ENCODE data around the gene PCDHAC2.

GRCh38 chr5:141003031-141003430 is 36.8 kb downstream of the PCDHAC2 start:
- TF ChIP-seq, protein P1, sequence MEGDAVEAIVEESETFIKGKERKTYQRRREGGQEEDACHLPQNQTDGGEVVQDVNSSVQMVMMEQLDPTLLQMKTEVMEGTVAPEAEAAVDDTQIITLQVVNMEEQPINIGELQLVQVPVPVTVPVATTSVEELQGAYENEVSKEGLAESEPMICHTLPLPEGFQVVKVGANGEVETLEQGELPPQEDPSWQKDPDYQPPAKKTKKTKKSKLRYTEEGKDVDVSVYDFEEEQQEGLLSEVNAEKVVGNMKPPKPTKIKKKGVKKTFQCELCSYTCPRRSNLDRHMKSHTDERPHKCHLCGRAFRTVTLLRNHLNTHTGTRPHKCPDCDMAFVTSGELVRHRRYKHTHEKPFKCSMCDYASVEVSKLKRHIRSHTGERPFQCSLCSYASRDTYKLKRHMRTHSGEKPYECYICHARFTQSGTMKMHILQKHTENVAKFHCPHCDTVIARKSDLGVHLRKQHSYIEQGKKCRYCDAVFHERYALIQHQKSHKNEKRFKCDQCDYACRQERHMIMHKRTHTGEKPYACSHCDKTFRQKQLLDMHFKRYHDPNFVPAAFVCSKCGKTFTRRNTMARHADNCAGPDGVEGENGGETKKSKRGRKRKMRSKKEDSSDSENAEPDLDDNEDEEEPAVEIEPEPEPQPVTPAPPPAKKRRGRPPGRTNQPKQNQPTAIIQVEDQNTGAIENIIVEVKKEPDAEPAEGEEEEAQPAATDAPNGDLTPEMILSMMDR (IDR thresholded peaks at IDR 0.05; ENCODE audit: low read depth, low read length), result no peak
- no peak for TF ChIP-seq EZH2phosphoT487 (IDR thresholded peaks at IDR 0.05; ENCODE audit: low read depth)

Data from OCI-LY3 (cell line).